Central memory CD4-positive, alpha-beta T cell (primary cell): ENCODE data around the gene MTHFD2L.
A peak's percentile ranks its signal among the peaks of the same experiment; 100 is the strongest.

Source experiments
- DNase-seq: peaks from one replicate; pipeline ENCODE4 v3.0.0; 2022

Gene MTHFD2L

DNA sequence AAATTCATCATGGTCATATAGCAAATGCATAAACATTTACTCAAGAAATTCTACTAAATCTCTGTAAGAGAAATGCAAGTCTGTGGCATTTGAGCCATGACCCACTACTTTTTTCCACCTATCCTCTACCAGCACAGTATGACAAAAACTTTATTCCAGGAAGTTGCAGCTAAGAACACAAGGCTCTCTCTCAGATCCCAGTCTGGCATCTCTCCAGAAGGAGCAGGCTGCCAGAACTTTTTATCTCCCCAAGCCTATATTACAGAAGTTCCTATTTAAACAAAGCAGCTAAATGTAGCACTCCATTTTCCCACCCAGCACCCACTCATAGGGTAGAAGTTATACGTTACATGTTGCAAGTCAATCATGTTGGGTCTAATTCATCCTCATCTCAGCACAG is 101.0 kb downstream of the MTHFD2L start:
- no peak for DNase-seq

- DNase-seq, result no peak
Measured at GRCh38 chr4:74260036-74260435, 102.1 kb downstream of the MTHFD2L start.

- no peak for DNase-seq
Measured at GRCh38 chr4:74262522-74262921, 104.6 kb downstream of the MTHFD2L start.

DNA sequence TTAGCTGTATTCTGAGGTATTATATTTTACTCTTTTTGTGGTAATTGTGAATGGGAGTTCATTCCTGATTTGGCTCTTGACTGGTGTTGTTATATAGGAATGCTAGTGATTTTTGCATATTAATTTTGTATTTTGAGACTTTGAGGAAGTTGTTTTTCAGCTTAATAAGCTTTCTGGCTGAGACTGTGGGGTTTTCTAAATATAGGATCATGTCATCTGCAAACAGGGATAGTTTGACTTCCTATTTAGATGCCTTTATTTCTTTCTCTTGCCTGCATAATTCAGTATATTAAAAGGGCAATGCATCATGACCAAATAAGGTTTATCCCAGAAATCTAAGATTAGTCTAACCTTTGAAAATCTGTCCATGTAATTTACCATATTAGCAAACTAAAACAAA is 105.6 kb downstream of the MTHFD2L start:
- DNase-seq, result no peak

- DNase-seq, result no peak
Measured at GRCh38 chr4:74266081-74266480, 108.2 kb downstream of the MTHFD2L start.

- no peak for DNase-seq
Measured at GRCh38 chr4:74267998-74268606, 110.2 kb downstream of the MTHFD2L start.

DNA sequence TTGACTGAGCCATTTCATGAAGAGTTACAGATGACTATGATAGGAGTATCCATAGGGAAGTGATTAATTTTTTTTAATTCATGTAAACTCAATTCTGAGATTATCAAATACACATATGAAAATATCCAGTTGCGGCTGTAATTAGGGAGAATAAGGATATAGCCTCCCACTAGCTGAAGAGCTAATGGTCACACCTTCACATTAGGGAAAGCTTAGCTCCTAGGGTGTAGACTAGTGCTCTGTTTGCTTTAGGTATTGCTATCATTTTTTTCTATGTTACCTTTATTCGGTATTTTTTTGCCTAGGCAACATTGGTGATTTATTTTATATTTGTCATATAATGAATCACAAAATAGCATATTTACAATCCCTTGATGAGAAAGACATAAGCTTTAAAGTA is 110.7 kb downstream of the MTHFD2L start:
- DNase-seq, result no peak

- no peak for DNase-seq
Measured at GRCh38 chr4:74278490-74278889, 120.6 kb downstream of the MTHFD2L start.

DNA sequence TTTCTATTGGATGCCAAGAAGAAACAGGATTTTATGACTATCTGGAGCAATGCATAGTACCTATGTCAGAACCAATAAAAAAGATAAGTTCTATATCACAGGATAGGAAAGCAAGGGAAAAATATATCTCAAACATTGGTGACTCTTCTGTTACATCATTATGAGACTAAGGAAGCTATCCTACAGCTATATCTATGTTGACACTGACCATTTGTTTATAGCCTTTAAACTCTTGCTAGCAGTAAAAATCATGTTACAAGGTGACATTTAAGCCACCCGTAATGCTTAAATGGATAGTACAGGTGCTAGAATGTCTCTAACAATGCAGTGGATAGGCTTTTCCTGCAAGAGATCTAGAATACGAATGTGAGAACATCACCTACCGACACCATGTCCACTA is 121.8 kb downstream of the MTHFD2L start:
- no peak for DNase-seq

- DNase-seq, result no peak
Measured at GRCh38 chr4:74282926-74283325, 125.0 kb downstream of the MTHFD2L start.

DNA sequence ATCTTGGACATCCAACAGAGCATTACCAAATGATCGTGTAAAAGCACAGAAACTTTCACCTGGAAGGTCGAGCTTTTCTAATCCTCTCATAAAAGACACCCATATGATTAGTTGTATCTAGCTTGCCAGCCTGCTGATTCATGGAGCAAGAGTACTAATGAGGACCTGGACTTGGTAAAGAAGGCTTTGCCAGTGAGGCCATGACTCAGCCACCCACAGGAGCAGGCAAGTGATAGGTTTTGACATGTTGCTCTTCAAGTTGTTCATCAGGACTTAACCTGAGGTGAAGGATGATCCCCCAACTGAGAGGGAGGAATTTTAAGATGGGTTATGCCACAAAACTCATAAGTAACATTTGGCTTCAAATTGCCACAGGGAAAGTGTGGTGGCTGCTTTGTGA is 125.7 kb downstream of the MTHFD2L start:
- DNase-seq, result no peak

GRCh38 chr4:74284053-74284452 is 126.1 kb downstream of the MTHFD2L start:
- no peak for DNase-seq

- no peak for DNase-seq
Measured at GRCh38 chr4:74287164-74287563, 129.2 kb downstream of the MTHFD2L start.

- no peak for DNase-seq
Measured at GRCh38 chr4:74287791-74288190, 129.9 kb downstream of the MTHFD2L start.

DNA sequence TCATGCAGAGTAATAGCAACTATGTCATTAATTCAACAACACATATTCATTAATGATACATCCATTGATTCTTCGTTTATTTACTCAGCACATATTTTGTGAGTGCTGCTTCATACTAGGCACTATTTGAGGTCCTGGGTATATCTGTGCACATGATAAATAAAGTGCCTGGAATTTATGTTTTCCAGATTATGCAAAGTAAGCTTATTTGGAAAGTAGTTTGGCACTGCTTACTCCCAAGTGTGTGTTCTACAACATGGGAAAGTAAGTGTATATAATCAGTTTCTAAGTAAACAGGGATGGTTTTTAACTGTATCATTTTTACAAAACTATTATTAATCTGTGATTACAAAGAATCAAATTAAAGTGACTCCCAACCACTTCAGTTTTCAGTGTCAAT is 133.6 kb downstream of the MTHFD2L start:
- DNase-seq, result no peak

DNA sequence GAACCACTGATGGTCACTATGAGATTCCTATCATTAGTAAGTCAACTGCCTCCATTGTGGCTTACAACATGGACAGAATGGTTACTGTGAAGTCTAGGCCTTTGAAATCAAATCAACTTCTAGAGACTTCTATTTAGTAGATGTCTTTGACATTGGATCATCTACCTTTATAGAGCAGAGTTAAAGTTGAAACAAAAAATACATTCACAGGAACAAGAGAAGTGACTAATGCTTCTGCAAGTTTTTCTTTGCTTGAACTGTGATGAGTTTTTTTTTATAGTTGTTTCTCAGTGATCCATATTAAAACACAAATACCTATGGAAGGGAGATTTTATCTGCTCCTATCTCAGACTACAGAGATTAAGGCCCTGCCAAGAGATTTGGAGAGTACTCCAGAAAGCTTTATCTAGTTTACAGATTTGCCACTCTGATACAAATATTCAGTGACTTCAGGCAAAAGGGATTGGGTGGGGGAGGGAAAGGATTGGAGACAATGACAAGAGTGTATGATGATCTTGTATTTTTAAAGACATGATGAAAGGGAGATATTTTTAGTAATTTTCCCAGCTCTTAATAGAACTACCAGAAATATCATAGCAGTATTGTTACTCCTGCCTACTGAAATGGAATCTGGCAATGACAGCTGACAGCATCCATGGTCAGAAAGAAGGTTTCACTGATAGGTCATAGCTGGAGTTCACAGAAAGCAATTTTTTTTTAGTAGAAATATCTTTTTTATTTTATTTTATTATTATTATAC is 134.4 kb downstream of the MTHFD2L start:
- DNase-seq, result no peak

DNA sequence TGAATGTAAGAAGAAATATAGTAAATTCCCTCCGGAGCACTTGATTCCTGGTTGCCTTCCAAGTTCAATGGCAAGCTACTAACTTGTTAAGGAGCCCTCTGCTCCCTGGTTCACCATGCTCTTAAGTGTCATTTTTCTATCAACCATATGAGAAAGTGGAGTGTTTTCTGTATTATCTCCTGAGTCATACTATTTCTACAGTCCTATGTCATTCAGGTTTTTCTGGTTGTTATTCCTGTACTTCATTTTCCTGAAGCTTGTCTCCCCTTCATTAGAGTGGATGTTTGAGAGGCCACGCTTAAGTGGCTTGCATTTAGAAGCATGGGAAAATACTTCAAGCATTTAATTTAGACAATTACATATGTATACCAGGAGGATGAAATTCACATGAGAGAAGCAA is 135.6 kb downstream of the MTHFD2L start:
- DNase-seq, result no peak

GRCh38 chr4:74294681-74295080 is 136.8 kb downstream of the MTHFD2L start:
- DNase-seq, result no peak

GRCh38 chr4:74297539-74297938 is 139.6 kb downstream of the MTHFD2L start:
- DNase-seq, result no peak

GRCh38 chr4:74304095-74304625 is 146.2 kb downstream of the MTHFD2L start:
- no peak for DNase-seq

DNA sequence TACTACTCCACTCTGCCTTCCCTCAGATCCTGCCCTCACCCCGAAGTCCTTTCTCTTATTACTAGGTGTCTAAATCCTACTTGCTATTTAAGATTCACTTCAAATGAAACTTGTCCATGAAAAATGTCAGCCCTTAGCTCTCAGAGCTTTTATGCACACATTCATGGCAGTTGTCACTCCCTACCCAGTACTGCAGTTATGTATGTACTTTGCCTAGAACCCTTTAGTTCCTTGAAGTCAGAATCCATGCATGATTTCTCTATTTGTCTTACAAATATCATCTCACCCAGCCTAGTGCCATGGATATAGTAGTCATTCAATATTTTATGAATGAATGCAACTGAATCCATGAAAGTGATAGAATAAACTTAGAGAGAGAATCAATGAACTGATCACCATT is 147.1 kb downstream of the MTHFD2L start:
- DNase-seq, result no peak

DNA sequence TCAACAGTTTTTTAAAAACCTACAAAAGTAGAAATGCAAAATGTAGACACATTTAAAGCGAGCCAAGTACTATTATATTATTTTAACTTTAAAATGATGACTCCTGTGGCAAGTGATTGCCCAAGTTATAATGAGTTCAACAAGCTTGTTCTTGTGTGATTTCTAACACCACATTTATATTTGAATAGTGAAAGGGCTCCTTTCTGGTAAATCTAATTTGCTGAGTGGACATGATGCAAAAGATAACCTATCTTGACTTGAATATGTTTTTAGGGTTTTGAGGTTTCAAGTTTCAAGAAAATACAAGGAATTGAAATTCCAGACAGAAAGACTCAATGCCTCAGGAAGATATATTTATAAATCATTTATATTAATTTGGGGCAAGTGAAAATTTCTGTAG is 149.3 kb downstream of the MTHFD2L start:
- DNase-seq, result no peak

DNA sequence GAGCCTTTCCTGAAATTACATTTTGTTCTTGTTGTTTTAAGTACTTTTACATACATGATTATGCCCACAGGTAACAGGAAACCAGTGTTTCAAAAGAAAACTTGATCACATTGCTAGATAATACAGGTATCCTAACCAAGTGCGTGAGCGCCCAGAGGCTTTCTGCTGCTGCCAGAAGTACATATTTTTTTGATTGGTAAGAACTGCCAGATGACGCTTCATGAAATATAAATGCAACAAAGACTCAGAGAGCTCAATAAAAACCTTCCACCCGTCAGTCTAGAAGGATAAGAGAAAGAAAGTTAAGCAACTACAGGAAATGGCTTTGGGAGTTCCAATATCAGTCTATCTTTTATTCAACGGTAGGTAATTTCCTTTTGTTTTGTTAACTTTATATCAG is 150.3 kb downstream of the MTHFD2L start, which contains the start of gene EPGN:
EPGN (plus strand) TSS at position 256 of the 400 bp plus-strand sequence; CDS start at position 320, 64 bp downstream.
- DNase-seq, result peak; percentile 30

- DNase-seq, result no peak
Measured at GRCh38 chr4:74309223-74309622, 151.3 kb downstream of the MTHFD2L start.
